PC-3 (cell line): ENCODE data around the gene TSHZ2.

ENCODE experiments used
- CTCF ChIP-seq: fragments of 300-600 bp; sonication (generic); conservative IDR thresholded peaks from 2 replicates; pipeline ENCODE4 v1.5.1; 2017; ENCODE audit warnings: antibody characterized with exemption, low read depth, mild to moderate bottlenecking, low read length
- EZH2phosphoT487 ChIP-seq: fragments of 300-600 bp; sonication (generic); IDR thresholded peaks from 2 replicates; pipeline ENCODE4 v1.6.1; 2018; ENCODE audit warnings: mild to moderate bottlenecking, antibody characterized with exemption, low read length, borderline replicate concordance

- TF ChIP-seq CTCF (no peak), EZH2phosphoT487 (no peak)
Measured at GRCh38 chr20:53149890-53150205, 177.7 kb downstream of the TSHZ2 start.
